IMR-90 (cell line): ENCODE data around the gene MYLK4.

Experiments
- BHLHE40 ChIP-seq: fragments of 150-350 bp; IDR thresholded peaks from 2 replicates; pipeline ENCODE4 v1.6.1; 2016; ENCODE audit warnings: mild to moderate bottlenecking, low read depth, low read length
- CEBPB ChIP-seq: IDR thresholded peaks from 2 replicates; pipeline ENCODE4 v1.6.1; 2012; ENCODE audit warnings: low read depth, low read length, improper control_type of control experiment
- CHD1 ChIP-seq: IDR thresholded peaks from 2 replicates; pipeline ENCODE4 v1.6.1; 2012; ENCODE audit warnings: low read depth, low read length, improper control_type of control experiment
- FOS ChIP-seq: fragments of 150-350 bp; IDR thresholded peaks from 2 replicates; pipeline ENCODE4 v1.6.1; 2016; ENCODE audit warnings: low read depth, low read length
- MXI1 ChIP-seq: IDR thresholded peaks from 2 replicates; pipeline ENCODE4 v1.6.1; 2012; ENCODE audit warnings: low read depth, mild to moderate bottlenecking, low read length, moderate library complexity, borderline replicate concordance
- POLR2A ChIP-seq: IDR thresholded peaks from 2 replicates; pipeline ENCODE4 v1.6.1; 2012; ENCODE audit warnings: mild to moderate bottlenecking, low read depth, low read length
- RAD21 ChIP-seq: IDR thresholded peaks from 2 replicates; pipeline ENCODE4 v1.6.1; 2012; ENCODE audit warnings: low read length, improper control_type of control experiment
- RFX5 ChIP-seq: IDR thresholded peaks from 2 replicates; pipeline ENCODE4 v1.8.0; 2012; ENCODE audit warnings: low read depth, mild to moderate bottlenecking, low read length, moderate library complexity
- SMC3 ChIP-seq: fragments of 150-350 bp; IDR thresholded peaks from 2 replicates; pipeline ENCODE4 v1.6.1; 2016; ENCODE audit warnings: low read depth, mild to moderate bottlenecking, antibody characterized with exemption, low read length, moderate library complexity
- USF2 ChIP-seq: fragments of 150-350 bp; IDR thresholded peaks from 2 replicates; pipeline ENCODE4 v1.6.1; 2017; ENCODE audit warnings: mild to moderate bottlenecking, antibody characterized with exemption, low read length, low read depth
- TF ChIP-seq, protein P1 (sequence below): conservative IDR thresholded peaks from 2 replicates; pipeline ENCODE4 v1.5.1; 2012; ENCODE audit warnings: mild to moderate bottlenecking, low read depth, low read length, improper control_type of control experiment

- TF ChIP-seq FOS, result no peak
- TF ChIP-seq, protein P1, sequence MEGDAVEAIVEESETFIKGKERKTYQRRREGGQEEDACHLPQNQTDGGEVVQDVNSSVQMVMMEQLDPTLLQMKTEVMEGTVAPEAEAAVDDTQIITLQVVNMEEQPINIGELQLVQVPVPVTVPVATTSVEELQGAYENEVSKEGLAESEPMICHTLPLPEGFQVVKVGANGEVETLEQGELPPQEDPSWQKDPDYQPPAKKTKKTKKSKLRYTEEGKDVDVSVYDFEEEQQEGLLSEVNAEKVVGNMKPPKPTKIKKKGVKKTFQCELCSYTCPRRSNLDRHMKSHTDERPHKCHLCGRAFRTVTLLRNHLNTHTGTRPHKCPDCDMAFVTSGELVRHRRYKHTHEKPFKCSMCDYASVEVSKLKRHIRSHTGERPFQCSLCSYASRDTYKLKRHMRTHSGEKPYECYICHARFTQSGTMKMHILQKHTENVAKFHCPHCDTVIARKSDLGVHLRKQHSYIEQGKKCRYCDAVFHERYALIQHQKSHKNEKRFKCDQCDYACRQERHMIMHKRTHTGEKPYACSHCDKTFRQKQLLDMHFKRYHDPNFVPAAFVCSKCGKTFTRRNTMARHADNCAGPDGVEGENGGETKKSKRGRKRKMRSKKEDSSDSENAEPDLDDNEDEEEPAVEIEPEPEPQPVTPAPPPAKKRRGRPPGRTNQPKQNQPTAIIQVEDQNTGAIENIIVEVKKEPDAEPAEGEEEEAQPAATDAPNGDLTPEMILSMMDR, result no peak
- TF ChIP-seq SMC3, result no peak
- TF ChIP-seq POLR2A, result no peak
- no peak for TF ChIP-seq BHLHE40
- no peak for TF ChIP-seq CEBPB
- TF ChIP-seq USF2, result no peak
- no peak for TF ChIP-seq CHD1
- TF ChIP-seq RAD21, result no peak
- no peak for TF ChIP-seq RFX5
- TF ChIP-seq MXI1, result no peak
Measured at GRCh38 chr6:2687456-2687855, 63.3 kb downstream of the MYLK4 start.
